VCaP (cell line): ENCODE measurements around the gene ZFP64.
"Not testable (repeated sequence)": the region's sequence is repeated elsewhere in the genome, so short reads cannot be mapped to it uniquely, and the experiment has no call there.

Source experiments
- H3K27ac ChIP-seq: fragments of 450-650 bp; 2 replicates; pipeline ENCODE4 v1.5.1; 2017
- TF ChIP-seq, protein P1 (sequence below): fragments of 450-650 bp; conservative IDR thresholded peaks from 2 replicates; pipeline ENCODE4 v1.5.1; 2017; ENCODE audit warnings: mild to moderate bottlenecking, moderate library complexity

The ZFP64 gene

DNA sequence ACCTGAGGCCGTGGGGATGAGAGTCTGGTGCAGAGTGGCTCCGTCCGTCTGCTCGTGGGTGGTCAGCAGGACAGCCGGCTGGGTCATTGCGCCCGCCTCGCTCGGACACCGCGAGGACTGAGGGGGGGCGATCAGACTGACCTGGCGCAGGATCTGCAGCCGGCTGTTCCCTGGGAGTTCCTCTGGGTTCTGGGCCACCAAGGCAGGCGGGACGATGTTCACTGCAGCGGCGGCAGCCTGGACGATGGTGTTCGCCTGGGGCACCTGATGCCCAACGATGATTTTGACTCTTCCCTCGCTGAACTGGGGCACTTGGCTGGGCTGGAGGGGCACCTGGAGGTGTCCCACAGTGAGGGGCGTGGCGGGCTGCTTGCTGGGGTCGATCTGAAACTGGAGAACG lies 39.2 kb downstream of the ZFP64 start:
- no peak overlapping the region for H3K27ac ChIP-seq
- TF ChIP-seq, protein P1, sequence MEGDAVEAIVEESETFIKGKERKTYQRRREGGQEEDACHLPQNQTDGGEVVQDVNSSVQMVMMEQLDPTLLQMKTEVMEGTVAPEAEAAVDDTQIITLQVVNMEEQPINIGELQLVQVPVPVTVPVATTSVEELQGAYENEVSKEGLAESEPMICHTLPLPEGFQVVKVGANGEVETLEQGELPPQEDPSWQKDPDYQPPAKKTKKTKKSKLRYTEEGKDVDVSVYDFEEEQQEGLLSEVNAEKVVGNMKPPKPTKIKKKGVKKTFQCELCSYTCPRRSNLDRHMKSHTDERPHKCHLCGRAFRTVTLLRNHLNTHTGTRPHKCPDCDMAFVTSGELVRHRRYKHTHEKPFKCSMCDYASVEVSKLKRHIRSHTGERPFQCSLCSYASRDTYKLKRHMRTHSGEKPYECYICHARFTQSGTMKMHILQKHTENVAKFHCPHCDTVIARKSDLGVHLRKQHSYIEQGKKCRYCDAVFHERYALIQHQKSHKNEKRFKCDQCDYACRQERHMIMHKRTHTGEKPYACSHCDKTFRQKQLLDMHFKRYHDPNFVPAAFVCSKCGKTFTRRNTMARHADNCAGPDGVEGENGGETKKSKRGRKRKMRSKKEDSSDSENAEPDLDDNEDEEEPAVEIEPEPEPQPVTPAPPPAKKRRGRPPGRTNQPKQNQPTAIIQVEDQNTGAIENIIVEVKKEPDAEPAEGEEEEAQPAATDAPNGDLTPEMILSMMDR: no peak

- H3K27ac ChIP-seq: peak overlapping the region; percentile 69; the same call in 1 of the 2 replicates
- TF ChIP-seq, protein P1: peak; percentile 96
Observed at GRCh38 chr20:52150440-52151258, 40.9 kb downstream of the ZFP64 start.

GRCh38 chr20:52145587-52145986 lies 46.0 kb downstream of the ZFP64 start:
- H3K27ac ChIP-seq: no peak overlapping the region
- TF ChIP-seq, protein P1: no peak

GRCh38 chr20:52143277-52143676 lies 48.3 kb downstream of the ZFP64 start:
- TF ChIP-seq, protein P1: no peak
- peak overlapping the region; percentile 61 for H3K27ac ChIP-seq

DNA sequence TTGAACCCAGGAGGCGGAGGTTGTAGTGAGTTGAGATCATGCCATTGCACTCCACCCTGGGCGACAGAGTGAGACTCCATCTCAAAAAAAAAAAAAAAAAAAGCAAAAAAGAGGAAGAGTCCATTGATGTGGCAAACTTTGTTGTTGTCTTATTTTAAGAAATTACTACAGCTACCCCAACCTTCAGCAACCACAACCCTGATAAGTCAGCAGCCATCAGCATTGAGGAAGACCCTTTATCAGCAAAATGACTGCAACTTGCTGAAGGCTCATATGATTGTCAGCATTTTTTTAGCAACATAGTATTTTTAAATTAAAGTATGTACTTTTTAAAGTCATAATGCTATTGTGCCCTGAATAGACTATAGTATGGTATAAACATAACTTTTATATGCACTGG lies 48.8 kb downstream of the ZFP64 start:
- peak overlapping the region; percentile 61 for H3K27ac ChIP-seq
- TF ChIP-seq, protein P1: no peak

DNA sequence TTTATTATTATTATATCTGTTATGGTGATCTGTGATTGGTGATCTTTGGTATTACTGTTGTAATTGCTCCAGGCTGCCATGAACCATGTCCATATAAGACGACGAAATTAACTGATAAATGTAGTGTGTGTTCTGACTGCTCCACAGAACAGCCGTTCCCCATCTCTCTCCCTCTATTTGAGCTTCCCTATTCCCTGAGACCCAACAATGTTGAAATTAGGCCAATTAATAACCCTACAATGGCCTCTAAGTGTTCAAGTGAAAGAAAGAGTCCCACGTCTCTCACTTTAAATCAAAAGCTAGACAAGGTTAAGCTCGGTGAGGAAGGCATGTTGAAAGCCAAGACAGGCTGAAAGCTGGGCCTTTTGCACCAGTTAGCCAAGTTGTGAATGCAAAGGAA lies 51.6 kb downstream of the ZFP64 start:
- TF ChIP-seq, protein P1: no peak

DNA sequence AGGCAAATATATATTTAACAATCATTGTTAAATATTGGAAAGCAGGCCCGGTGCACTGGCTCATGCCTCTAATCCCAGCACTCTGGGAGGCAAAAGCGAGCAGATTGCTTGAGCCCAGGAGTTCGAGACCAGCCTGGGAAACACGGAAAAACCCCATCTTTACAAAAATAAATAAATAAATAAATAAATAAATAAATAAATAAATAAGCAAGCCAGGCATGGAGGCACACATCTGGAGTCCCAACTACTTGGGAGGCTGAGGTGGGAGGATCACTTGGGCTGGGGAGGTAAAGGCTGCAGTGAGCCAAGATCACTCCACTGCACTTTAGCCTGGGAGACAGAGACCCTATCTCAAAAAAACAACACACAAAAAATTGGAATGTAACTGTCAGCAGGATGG lies 53.7 kb downstream of the ZFP64 start:
- no peak overlapping the region for H3K27ac ChIP-seq
- TF ChIP-seq, protein P1: no peak

More for the DNA sequence above, 51.6 kb downstream of the ZFP64 start:
- H3K27ac ChIP-seq: no peak overlapping the region

- not testable (repeated sequence) for H3K27ac ChIP-seq
Observed at GRCh38 chr20:52133714-52134113, 57.9 kb downstream of the ZFP64 start.
